ENCODE results near the gene ZNF616.

ZNF616 gene

GRCh38 chr19:52139252-52140031, at the start of gene ZNF616:
TSS of gene ZNF616 (minus strand) at chr19:52139938. CDS start at chr19:52130512, 9,426 bp downstream.
- DNase-seq (ENCODE audit: low read depth), result peak; percentile 92

- no peak for DNase-seq (ENCODE audit: low read depth)
These were observed 49.3 kb upstream of the ZNF616 start for GRCh38 chr19:52188822-52189734.

- DNase-seq (ENCODE audit: low read depth), result no peak
These were observed 47.7 kb upstream of the ZNF616 start for GRCh38 chr19:52187407-52187806.

- no peak for DNase-seq (ENCODE audit: low read depth)
These were observed 36.8 kb upstream of the ZNF616 start for GRCh38 chr19:52176574-52176973.

- DNase-seq (ENCODE audit: low read depth), result no peak
These were observed 32.6 kb upstream of the ZNF616 start for GRCh38 chr19:52172347-52172746.

- DNase-seq (ENCODE audit: low read depth), result peak; percentile 89
These were observed 31.8 kb upstream of the ZNF616 start, which contains the start of gene ZNF836 for GRCh38 chr19:52171321-52172169. TSS of gene ZNF836 (minus strand) at chr19:52171621. CDS start at chr19:52168072, 3,549 bp downstream.

- no peak for DNase-seq (ENCODE audit: low read depth)
These were observed 31.2 kb upstream of the ZNF616 start for GRCh38 chr19:52170863-52171320.

- DNase-seq (ENCODE audit: low read depth), result no peak
These were observed 30.6 kb upstream of the ZNF616 start for GRCh38 chr19:52170304-52170703.

- no peak for DNase-seq (ENCODE audit: low read depth)
These were observed 16.0 kb upstream of the ZNF616 start for GRCh38 chr19:52155596-52156359.

GRCh38 chr19:52148256-52148655, 8.5 kb upstream of the ZNF616 start:
- DNase-seq (ENCODE audit: low read depth), result no peak

- DNase-seq (ENCODE audit: low read depth), result no peak
These were observed 2.4 kb upstream of the ZNF616 start for GRCh38 chr19:52142001-52142595.

- no peak for DNase-seq (ENCODE audit: low read depth)
These were observed 1.5 kb upstream of the ZNF616 start for GRCh38 chr19:52141203-52141602.

GRCh38 chr19:52140032-52140710, 433 bp upstream of the ZNF616 start:
- no peak for DNase-seq (ENCODE audit: low read depth)

- DNase-seq (ENCODE audit: low read depth), result no peak
These were observed 821 bp downstream of the ZNF616 start for GRCh38 chr19:52138983-52139251.

GRCh38 chr19:52138278-52138982, 1.3 kb downstream of the ZNF616 start:
- DNase-seq (ENCODE audit: low read depth), result no peak

GRCh38 chr19:52120286-52120685, 19.5 kb downstream of the ZNF616 start:
- no peak for DNase-seq (ENCODE audit: low read depth)

GRCh38 chr19:52115526-52116053, 24.1 kb downstream of the ZNF616 start:
- no peak for DNase-seq (ENCODE audit: low read depth)

GRCh38 chr19:52114691-52115090, 25.0 kb downstream of the ZNF616 start:
- DNase-seq (ENCODE audit: low read depth), result no peak

GRCh38 chr19:52112624-52113023, 27.1 kb downstream of the ZNF616 start:
- no peak for DNase-seq (ENCODE audit: low read depth)
